ENCODE results near the gene CARS2.
"Not testable (repeated sequence)": the region's sequence is repeated elsewhere in the genome, so short reads cannot be mapped to it uniquely, and the experiment has no call there.

CARS2 gene

GRCh38 chr13:110731072-110731471 is 25.2 kb upstream of the CARS2 start:
- no peak for TF ChIP-seq CTCF (IDR thresholded peaks at IDR 0.05; ENCODE audit: control insufficient read depth, insufficient read depth, low read depth, low read length, missing control alignments)
- H3K4me3 ChIP-seq (ENCODE audit: control insufficient read depth, low read depth, low read length): no peak overlapping the region
- no peak for DNase-seq (ENCODE audit: low read depth)

GRCh38 chr13:110726726-110727125 is 20.8 kb upstream of the CARS2 start:
- no peak overlapping the region for H3K4me3 ChIP-seq (ENCODE audit: control insufficient read depth, low read depth, low read length)
- DNase-seq (ENCODE audit: low read depth): no peak
- TF ChIP-seq CTCF (IDR thresholded peaks at IDR 0.05; ENCODE audit: control insufficient read depth, insufficient read depth, low read depth, low read length, missing control alignments): no peak

GRCh38 chr13:110726153-110726552 is 20.2 kb upstream of the CARS2 start:
- H3K4me3 ChIP-seq (ENCODE audit: control insufficient read depth, low read depth, low read length); DNase-seq (ENCODE audit: low read depth): not testable (repeated sequence)

- H3K4me3 ChIP-seq (ENCODE audit: control insufficient read depth, low read depth, low read length): no peak overlapping the region
- TF ChIP-seq CTCF (IDR thresholded peaks at IDR 0.05; ENCODE audit: control insufficient read depth, insufficient read depth, low read depth, low read length, missing control alignments): no peak
- DNase-seq (ENCODE audit: low read depth): no peak
These were observed 17.7 kb upstream of the CARS2 start for GRCh38 chr13:110723598-110723997.

- TF ChIP-seq CTCF (IDR thresholded peaks at IDR 0.05; ENCODE audit: control insufficient read depth, insufficient read depth, low read depth, low read length, missing control alignments): no peak
These were observed 17.1 kb upstream of the CARS2 start for GRCh38 chr13:110722971-110723370.

GRCh38 chr13:110719036-110719710 is 13.3 kb upstream of the CARS2 start:
- no peak for TF ChIP-seq CTCF (IDR thresholded peaks at IDR 0.05; ENCODE audit: control insufficient read depth, insufficient read depth, low read depth, low read length, missing control alignments)
- no peak for DNase-seq (ENCODE audit: low read depth)
- no peak overlapping the region for H3K4me3 ChIP-seq (ENCODE audit: control insufficient read depth, low read depth, low read length)

More at GRCh38 chr13:110722971-110723370, 17.1 kb upstream of the CARS2 start:
- H3K4me3 ChIP-seq (ENCODE audit: control insufficient read depth, low read depth, low read length): no peak overlapping the region
- no peak for DNase-seq (ENCODE audit: low read depth)

- TF ChIP-seq CTCF (IDR thresholded peaks at IDR 0.05; ENCODE audit: control insufficient read depth, insufficient read depth, low read depth, low read length, missing control alignments): no peak
- no peak for DNase-seq (ENCODE audit: low read depth)
- peak overlapping the region; percentile 92 for H3K4me3 ChIP-seq (ENCODE audit: control insufficient read depth, low read depth, low read length)
These were observed 10.3 kb upstream of the CARS2 start for GRCh38 chr13:110716247-110716515.

Measured in AG09309 (cell line).